ENCODE measurements around the gene SMARCA5.

SMARCA5 gene

DNA sequence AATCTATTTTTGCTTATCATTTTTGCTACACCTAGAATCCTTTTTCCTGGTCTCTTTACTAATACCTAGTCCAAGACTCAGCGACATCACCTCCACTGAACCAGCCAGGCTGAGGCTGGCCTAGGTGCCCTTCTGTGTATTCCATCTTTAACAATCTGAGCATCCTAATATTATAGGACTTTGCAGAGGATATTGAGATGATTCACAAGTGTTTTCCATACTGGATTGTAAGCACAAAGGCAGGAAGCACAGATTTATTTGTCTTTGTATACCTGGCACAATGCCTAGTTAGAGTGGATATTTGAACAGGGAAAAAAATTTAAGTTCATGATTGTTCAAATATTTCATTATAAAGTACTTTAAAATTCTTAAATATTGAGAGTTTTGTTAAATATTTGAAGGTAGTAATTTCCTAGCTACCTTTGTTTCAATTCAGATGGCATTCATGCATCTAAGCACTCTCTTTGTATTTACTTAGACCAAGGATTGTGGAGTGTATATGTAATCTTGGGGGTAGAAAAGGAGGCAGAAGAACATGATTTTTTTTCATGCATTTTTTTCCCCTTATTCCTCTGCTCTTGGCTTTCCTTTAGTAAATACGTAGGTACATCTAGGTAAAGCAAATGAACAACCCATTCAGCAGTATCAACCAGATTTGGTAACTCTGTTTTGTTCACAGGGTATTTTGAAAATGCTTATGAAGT, 18.4 kb downstream of the SMARCA5 start:
- no peak for DNase-seq (ENCODE audit: low read depth)

DNA sequence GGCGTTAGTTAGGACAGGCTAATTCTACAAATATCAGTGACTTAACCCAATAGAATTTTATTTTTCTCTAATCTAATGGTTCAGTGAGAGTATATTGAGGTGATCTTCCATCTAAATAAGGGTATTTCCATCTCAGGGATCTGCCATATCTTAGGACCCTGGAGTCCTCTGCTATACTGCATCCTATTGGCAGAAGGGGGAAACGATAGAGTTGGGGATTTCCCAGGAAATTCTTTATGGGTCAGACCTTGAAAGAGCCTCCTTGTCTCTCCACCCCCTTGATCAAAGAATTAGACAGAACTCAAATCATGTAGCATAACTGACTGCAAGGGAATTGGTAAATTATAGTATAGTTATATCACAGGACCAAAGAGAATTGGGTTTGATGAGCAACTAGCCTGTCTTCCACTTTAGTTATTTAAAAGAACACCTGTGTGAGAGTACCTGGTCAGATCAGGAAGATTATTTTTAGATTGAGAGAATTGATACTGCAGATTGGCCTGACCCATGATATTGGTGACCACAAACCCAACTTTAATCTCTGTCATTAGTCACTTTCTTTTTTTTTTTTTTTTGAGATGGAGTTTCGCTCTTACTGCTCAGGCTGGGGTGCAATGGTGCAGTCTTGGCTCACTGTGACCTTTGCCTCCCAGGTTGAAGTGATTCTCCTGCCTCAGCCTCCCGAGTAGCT, 25.6 kb downstream of the SMARCA5 start:
- DNase-seq (ENCODE audit: low read depth) = no peak

DNA sequence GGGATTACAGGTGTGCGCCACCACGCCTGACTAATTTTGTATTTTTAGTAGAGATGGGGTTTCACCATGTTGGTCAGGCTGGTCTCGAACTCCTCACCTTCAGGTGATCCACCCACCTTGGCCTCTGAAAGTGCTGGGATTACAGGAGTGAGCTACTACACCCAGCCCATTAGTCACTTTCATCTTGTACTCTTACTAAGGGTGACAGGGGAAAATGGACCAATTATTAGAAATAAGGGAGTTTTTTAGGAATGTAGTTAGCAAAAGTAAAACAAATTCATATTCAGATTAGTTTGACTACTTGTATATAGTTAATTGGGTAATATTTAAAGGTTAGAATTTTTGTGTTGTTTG, 26.1 kb downstream of the SMARCA5 start:
- no peak for DNase-seq (ENCODE audit: low read depth)

- no peak for DNase-seq (ENCODE audit: low read depth)
Measured at GRCh38 chr4:143549928-143550327, 36.4 kb downstream of the SMARCA5 start.

GRCh38 chr4:143554728-143555597, 41.5 kb downstream of the SMARCA5 start:
- no peak for DNase-seq (ENCODE audit: low read depth)

- no peak for DNase-seq (ENCODE audit: low read depth)
Measured at GRCh38 chr4:143555676-143556075, 42.2 kb downstream of the SMARCA5 start.

- DNase-seq (ENCODE audit: low read depth) = no peak
Measured at GRCh38 chr4:143558286-143558685, 44.8 kb downstream of the SMARCA5 start.

DNA sequence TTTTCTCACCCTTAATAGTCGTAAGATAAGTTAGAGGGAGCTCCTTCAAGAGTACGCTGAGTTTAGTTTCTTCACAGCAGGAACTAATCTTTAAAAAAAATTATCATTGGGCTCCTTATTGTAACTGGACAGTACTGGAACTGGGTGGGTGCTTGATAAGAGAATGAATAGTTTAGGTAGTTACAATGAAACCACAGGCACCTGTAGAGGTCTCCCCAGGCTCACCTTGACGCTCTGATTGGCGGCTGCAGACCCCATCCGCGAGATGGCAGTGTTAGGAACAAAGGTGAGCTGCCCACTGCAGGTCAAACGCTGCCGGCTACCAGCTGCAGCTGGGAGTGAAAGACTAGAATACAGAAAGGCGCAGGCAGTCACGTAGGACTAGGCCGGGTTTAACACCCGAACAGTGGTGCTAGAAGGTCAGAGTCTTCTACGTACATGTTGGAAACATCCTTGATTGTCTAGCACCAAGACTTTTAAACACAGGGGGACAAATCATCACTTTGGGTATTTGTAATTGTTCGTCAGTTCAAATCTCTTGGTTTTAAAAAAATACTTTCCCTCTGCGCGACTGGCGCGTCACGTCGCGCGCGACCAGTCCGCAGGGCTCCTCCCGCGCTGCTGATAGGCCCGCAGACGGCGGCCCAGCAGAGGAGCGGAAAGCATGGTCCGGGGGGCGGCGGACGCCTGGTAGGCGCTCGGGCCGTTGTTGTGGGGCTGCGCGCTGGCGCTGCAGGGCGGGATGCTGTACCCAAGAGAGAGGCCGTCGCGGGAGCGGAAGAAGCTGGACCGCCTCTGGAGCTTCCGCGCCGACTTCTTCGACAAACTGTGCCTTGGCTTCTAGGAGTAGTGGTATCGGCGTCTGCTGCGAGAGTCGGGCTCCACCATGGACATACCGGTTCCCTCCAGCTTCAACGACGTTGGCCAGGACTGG, 45.6 kb downstream of the SMARCA5 start:
- peak; percentile 41 for DNase-seq (ENCODE audit: low read depth)

DNA sequence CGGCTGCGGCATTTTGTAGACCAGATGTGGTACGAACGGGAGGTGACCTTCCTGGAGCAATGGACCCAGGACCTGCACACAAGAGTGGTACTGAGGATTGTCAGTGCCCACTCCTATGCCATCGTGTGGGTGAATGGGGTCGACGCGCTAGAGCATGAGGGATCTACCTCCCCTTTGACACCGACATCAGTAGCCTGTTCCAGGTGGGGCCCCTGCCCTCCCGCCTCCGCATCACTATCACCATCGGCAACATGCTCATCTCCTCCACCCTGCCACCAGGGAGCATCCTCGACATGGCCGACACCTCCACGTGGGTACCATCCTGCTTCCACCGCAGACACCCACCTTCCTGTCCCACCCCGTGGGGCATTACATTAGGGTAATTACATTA, 46.2 kb downstream of the SMARCA5 start:
- peak; percentile 15 for DNase-seq (ENCODE audit: low read depth)

GRCh38 chr4:143564472-143564871, 51.0 kb downstream of the SMARCA5 start:
- no peak for DNase-seq (ENCODE audit: low read depth)

DNA sequence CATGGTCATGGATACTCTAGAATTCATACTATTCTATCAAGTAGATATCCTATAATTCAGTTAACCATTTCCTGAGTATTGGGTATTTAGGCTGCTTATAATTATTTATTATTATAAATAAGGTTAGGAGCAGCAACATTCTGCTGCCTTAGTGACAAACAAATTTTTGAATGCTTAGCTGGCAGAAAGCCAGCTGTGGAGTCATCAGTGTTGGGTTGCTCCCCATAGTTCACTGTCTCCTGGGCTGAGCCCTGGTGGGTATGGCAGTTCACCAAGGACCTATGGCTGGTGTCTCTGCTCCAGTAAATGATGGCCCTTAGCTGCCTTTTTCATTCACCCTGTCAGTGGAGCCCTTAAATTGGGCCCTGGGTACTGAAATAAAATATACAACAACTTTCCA, 61.8 kb downstream of the SMARCA5 start:
- no peak for DNase-seq (ENCODE audit: low read depth)

- DNase-seq (ENCODE audit: low read depth) = no peak
Measured at GRCh38 chr4:143581331-143581946, 67.9 kb downstream of the SMARCA5 start.

DNA sequence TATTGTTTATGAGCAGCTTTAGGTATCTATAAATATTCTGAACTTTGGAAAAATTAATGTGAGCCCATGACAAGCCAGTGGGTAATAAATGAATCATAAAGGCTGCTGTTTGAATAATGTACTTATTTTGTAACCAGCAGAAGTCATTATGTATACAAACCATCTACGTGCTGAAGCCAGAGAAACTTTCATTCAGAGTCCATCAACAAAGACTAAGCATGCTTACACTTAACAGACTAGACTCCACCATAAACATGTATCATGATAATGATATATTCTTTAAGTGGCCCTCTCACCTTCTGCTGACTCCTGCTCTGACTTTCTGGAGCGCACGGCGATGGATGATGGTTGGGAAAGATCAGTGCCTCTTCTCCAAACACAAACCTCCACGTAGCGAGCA, 72.0 kb downstream of the SMARCA5 start:
- no peak for DNase-seq (ENCODE audit: low read depth)

- no peak for DNase-seq (ENCODE audit: low read depth)
Measured at GRCh38 chr4:143586080-143586479, 72.6 kb downstream of the SMARCA5 start.

DNA sequence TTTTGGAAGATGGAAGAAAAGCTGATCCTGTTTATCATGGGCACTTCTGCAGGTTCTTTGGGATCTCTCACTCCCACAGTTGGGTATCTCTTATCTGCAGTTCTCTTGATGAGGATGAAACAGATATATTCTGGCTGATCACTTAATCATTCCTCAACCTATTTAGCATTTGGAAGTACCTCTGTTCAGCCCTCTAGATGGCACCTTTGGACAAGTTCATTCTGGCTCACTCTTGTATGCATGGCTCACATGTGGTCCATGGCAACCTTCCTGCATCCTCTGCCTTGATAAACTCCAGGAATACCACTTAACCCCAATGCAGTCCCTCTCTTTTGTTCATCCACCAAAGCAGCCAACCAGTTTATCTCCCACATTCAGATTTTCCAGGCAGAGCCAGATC, 74.2 kb downstream of the SMARCA5 start:
- DNase-seq (ENCODE audit: low read depth) = no peak

DNA sequence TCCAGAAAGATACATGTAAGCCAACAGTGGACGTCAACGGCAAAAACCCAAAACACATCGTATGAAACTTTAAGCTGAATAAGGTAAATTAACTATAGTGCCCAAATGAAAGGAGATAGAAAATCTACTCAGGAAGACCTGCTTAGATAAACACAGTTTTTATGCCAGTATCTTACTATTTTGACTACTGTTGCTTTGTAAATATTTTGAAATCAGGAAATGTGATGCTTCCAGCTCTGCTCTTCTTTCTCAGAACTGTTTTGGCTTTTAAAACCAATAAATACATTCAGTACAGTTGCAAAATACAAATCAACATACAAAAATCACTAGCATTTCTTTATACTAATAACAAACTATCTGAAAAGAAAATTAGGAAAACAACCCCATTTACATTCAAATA, 83.8 kb downstream of the SMARCA5 start:
- DNase-seq (ENCODE audit: low read depth) = no peak

- DNase-seq (ENCODE audit: low read depth) = no peak
Measured at GRCh38 chr4:143598816-143599215, 85.3 kb downstream of the SMARCA5 start.

DNA sequence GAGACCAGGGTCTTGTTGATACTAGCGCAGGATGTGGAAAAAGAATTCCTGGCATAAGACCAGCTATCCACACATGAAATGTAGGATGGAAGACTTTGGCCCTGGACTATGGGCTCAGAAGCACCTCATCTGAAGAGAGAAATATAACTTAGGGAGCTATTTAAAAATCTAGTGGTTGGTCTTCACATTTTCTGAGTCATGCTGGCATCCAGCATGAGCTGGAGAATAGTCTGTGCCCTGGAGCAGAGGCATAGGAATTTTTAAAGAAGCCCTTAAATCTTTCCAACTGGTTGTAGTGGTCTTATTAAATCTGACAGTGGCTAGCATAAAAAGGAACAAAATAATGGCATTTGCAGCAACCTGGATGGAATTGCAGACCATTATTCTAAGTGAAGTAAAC, 86.3 kb downstream of the SMARCA5 start:
- DNase-seq (ENCODE audit: low read depth) = no peak

DNA sequence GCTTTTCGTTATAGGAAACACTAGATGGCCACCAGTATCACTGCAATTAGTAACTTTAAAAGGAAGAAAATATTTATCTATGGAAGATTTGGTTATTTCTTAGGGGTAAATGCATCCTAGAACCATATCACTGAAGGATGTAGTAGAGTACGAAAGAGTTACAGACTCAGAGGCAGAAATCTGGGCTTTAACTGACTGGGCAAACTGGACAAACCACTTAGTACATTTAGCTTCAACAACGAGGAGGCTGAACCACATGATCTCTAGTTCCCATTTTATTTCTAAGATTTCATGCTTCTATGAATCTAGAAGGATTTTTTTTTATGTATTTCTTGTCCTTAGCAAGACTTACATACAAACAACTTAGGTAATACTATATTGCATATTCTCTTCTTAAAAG, 93.0 kb downstream of the SMARCA5 start:
- no peak for DNase-seq (ENCODE audit: low read depth)
